IgD-negative memory B cell (primary cell): ENCODE data around the gene FBXL15. TPM values are rescaled to one million over a fixed set of nuclear protein-coding genes. Genes with fewer than 3 reads are reported as not detected.
A peak's percentile ranks its signal among the peaks of the same experiment; 100 is the strongest.

Source experiments
- H3K27ac Mint-ChIP-seq, 3 donors: one replicate each; pipeline ENCODE4 v1.8.0; 2020 to 2022; ENCODE audit warnings: mild to moderate bottlenecking in 3 of 3, mixed read lengths in 3 of 3, moderate library complexity in 1 of 3
- H3K27me3 Mint-ChIP-seq: one replicate; pipeline ENCODE4 v1.8.0; 2021; ENCODE audit warnings: mixed read lengths
- H3K36me3 Mint-ChIP-seq: one replicate; pipeline ENCODE4 v1.8.0; 2020; ENCODE audit warnings: mild to moderate bottlenecking, mixed read lengths
- H3K4me1 Mint-ChIP-seq, 3 donors: one replicate each; pipeline ENCODE4 v1.8.0; 2020 to 2022; ENCODE audit warnings: mixed read lengths in 3 of 3, mild to moderate bottlenecking in 1 of 3
- H3K4me3 Mint-ChIP-seq, 4 donors: one replicate each; pipeline ENCODE4 v1.8.0; 2020 to 2022; ENCODE audit warnings: mild to moderate bottlenecking in 4 of 4, mixed read lengths in 4 of 4, moderate library complexity in 3 of 4
- H3K9me3 Mint-ChIP-seq, 3 donors: one replicate each; pipeline ENCODE4 v1.8.0; 2020 to 2021; ENCODE audit warnings: mixed read lengths in 3 of 3, mild to moderate bottlenecking in 1 of 3
- polyA plus RNA-seq: library from polyadenylated mRNA; unstranded; fragments of 300-500 nt; fragmentation: Illumina TruSeq; gene quantifications from one replicate; pipeline ENCODE4 v1.2.3, GENCODE V29; 2021

Gene FBXL15
- polyA plus RNA-seq, 1 donor from 2014 or later: 40.5 TPM

DNA sequence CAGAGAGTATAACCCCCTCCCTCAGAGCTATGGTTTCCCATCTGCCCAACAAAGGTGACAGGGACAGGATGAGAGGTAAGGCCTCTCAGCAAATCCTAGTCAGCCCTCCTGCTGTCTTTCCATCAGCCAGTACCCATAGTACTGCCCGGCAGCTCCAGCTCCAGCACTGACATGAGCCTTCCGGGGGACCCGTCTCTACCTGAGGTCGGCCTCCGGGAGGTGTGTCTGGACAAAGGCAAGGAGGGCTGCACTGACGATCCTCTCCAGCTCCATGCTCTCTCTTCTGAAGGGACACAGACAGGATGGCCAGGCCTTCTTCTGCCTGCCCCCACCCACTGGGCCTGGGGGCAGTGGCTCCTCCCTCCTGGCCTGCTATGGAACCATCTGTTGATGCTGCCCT, 4.3 kb downstream of the FBXL15 start:
- Mint-ChIP-seq H3K9me3 (no peaks in the 10 kb centered on the region), H3K36me3 (no peaks in the 10 kb centered on the region), H3K4me3 (peak overlapping the region in 1 of 4 donors; percentile 57), H3K27ac (no peak overlapping the region), H3K4me1 (peaks cover 11 to 18% (median 18%) of the 10 kb centered on the region in 3 donors), H3K27me3 (peaks cover 5% of the 10 kb centered on the region)

DNA sequence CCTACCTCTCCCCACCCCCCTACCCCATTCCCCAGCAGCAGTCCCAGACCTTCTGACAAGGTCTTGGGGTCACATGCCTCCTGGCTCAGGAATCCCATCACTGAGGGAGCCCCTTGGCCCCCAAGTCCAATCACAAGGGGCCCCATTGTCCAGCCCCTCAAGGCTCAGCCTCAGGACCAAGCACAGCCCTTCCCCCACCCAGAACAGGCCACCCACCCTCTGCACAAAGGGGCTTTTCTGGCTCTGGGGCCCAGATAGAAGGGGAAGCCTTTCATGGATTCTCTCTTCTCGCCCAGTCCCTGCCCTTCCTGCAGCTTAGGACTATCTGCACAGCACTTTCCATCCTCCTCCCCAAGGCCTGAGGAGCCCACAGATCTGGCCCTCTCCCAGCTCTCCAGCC, 4.8 kb downstream of the FBXL15 start:
- Mint-ChIP-seq H3K4me3 (peak overlapping the region in 1 of 4 donors; percentile 56), H3K36me3 (no peaks in the 10 kb centered on the region), H3K4me1 (peaks cover 9 to 15% (median 13%) of the 10 kb centered on the region in 3 donors), H3K27ac (no peak overlapping the region), H3K27me3 (peaks cover 5% of the 10 kb centered on the region), H3K9me3 (no peaks in the 10 kb centered on the region)

GRCh38 chr10:102426803-102427287, 6.2 kb downstream of the FBXL15 start:
- H3K36me3 Mint-ChIP-seq: no peaks in the 10 kb centered on the region
- peak overlapping the region in 2 of 4 donors; percentile 35 to 48 for H3K4me3 Mint-ChIP-seq
- peaks cover 8 to 13% (median 8%) of the 10 kb centered on the region in 3 donors for H3K4me1 Mint-ChIP-seq
- H3K27me3 Mint-ChIP-seq: no peaks in the 10 kb centered on the region
- H3K27ac Mint-ChIP-seq: peak overlapping the region in 1 of 3 donors; percentile 66
- no peaks in the 10 kb centered on the region for H3K9me3 Mint-ChIP-seq

GRCh38 chr10:102429468-102429867, 8.8 kb downstream of the FBXL15 start:
- H3K4me3 Mint-ChIP-seq: peak overlapping the region in 1 of 4 donors; percentile 50
- no peaks in the 10 kb centered on the region for H3K27me3 Mint-ChIP-seq
- H3K27ac Mint-ChIP-seq: no peak overlapping the region
- H3K4me1 Mint-ChIP-seq: peaks cover 13 to 14% (median 14%) of the 10 kb centered on the region in 3 donors
- no peaks in the 10 kb centered on the region for H3K36me3 Mint-ChIP-seq
- H3K9me3 Mint-ChIP-seq: no peaks in the 10 kb centered on the region

GRCh38 chr10:102431452-102432124, 11.0 kb downstream of the FBXL15 start:
- peak overlapping the region; percentile 93 to 98 (median 96) for H3K4me3 Mint-ChIP-seq
- peaks cover 2% of the 10 kb centered on the region for H3K27me3 Mint-ChIP-seq
- H3K36me3 Mint-ChIP-seq: no peaks in the 10 kb centered on the region
- H3K27ac Mint-ChIP-seq: peak overlapping the region in 2 of 3 donors; percentile 69 to 86
- peaks cover 6 to 19% (median 14%) of the 10 kb centered on the region in 3 donors for H3K4me1 Mint-ChIP-seq
- H3K9me3 Mint-ChIP-seq: no peaks in the 10 kb centered on the region

DNA sequence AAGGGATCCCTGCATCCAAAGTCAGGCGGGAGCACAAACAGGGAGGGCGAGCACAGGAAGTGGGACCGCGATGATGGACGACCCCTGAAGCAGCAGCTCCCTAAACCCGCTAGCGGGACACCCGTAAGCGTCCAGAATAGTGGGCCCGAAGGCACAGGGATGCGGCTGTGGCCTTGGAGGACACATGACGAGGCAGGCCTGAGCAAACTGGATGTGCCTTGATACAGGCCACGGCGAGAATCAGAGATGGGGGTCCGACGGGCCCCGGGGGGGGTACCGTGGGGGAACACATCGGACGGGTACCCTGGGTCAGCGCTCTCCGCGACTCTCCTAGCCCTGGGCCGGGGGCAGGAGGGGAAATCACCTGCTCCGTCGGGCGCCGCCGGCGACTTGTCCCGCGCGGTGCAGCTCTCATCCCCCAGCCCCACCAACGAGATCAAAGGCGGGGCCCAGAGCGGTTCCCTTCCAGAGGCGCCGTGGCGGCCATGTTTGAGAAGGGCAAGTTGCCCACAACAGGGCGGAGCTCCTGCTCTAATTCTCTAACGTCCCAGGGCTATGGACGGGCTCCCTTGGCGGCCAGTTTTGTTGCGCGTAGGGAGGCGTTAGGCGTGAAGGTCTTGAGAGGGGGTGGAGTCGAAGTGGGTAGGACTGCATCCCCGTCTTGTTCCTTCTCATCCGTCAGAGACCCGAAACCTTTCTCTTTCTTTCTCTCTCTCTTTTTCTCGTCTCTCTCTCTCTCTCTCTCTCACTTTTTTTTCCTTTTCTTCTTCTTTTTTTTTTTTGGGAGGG, 11.7 kb downstream of the FBXL15 start, which contains the start of gene CUEDC2:
Gene CUEDC2 (minus strand): TSS at position 413 of the 789 bp plus-strand sequence. CDS start 7,386 bp downstream, outside the sequence.
- H3K4me3 Mint-ChIP-seq: peak within 1 kb of the TSS; percentile 93 to 98 (median 96)
- H3K36me3 Mint-ChIP-seq: no peaks in the 10 kb centered on the region
- peaks cover 2% of the 10 kb centered on the region for H3K27me3 Mint-ChIP-seq
- H3K27ac Mint-ChIP-seq: peak within 1 kb of the TSS; percentile 69 to 93 (median 86)
- no peaks in the 10 kb centered on the region for H3K9me3 Mint-ChIP-seq
- H3K4me1 Mint-ChIP-seq: peaks cover 6 to 18% (median 14%) of the 10 kb centered on the region in 3 donors

- H3K4me3 Mint-ChIP-seq: peak overlapping the region; percentile 65 to 98 (median 94)
- H3K27ac Mint-ChIP-seq: peak overlapping the region in 2 of 3 donors; percentile 35 to 86
- H3K36me3 Mint-ChIP-seq: no peaks in the 10 kb centered on the region
- peaks cover 2% of the 10 kb centered on the region for H3K27me3 Mint-ChIP-seq
- peaks cover 6 to 18% (median 14%) of the 10 kb centered on the region in 3 donors for H3K4me1 Mint-ChIP-seq
- no peaks in the 10 kb centered on the region for H3K9me3 Mint-ChIP-seq
Observed at GRCh38 chr10:102433619-102434046, 13.0 kb downstream of the FBXL15 start.

GRCh38 chr10:102434394-102435132, 13.9 kb downstream of the FBXL15 start:
- Mint-ChIP-seq H3K27ac (peak overlapping the region in 2 of 3 donors; percentile 29 to 54), H3K9me3 (no peaks in the 10 kb centered on the region), H3K36me3 (no peaks in the 10 kb centered on the region), H3K4me1 (peaks cover 6 to 18% (median 14%) of the 10 kb centered on the region in 3 donors), H3K27me3 (peaks cover 2% of the 10 kb centered on the region), H3K4me3 (peak overlapping the region in 1 of 4 donors; percentile 40)

- H3K9me3 Mint-ChIP-seq: no peaks in the 10 kb centered on the region
- peaks cover 2% of the 10 kb centered on the region for H3K27me3 Mint-ChIP-seq
- H3K27ac Mint-ChIP-seq: peak overlapping the region in 2 of 3 donors; percentile 29 to 54
- H3K4me3 Mint-ChIP-seq: peak overlapping the region; percentile 25 to 90 (median 55)
- H3K36me3 Mint-ChIP-seq: no peaks in the 10 kb centered on the region
- H3K4me1 Mint-ChIP-seq: peaks cover 6 to 18% (median 14%) of the 10 kb centered on the region in 3 donors
Observed at GRCh38 chr10:102435133-102435497, 14.5 kb downstream of the FBXL15 start.

DNA sequence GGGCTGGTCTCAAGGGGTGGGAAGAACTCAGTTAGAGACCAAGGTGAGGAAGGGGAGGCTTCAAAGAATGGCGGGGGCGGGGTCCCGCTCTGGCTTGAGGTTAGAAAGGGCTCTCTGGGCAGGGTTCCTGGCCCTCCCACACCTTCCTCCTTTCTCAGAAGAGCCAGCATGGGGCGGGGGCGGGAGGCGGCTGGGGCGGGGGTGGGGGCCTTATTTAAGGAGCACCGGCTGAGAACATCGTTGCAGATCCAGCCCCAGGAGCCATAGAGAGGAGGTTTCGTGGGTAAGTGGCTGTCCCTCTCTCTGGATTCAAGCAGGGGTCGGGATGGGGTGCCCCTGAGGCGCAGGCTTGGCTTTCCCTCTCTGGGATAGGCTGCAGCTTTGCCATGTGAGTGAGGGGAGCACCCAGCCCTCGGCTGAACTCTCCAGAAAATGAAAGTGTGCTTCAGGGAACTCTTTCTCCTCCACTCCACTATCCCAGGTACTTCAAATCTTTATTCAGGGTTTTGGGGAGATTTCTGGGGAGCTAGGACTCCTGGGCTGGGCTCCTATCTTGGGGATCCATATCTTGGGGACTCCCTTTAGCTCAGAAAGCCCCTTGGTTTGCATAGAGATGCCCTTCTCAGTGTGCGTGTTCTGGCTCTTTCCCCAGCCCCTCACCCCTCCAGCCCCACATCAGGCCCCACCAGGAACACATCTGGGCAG, 15.0 kb downstream of the FBXL15 start:
- H3K27me3 Mint-ChIP-seq: peaks cover 2% of the 10 kb centered on the region
- no peaks in the 10 kb centered on the region for H3K36me3 Mint-ChIP-seq
- no peaks in the 10 kb centered on the region for H3K9me3 Mint-ChIP-seq
- H3K4me3 Mint-ChIP-seq: peak overlapping the region; percentile 25 to 90 (median 55)
- peaks cover 6 to 18% (median 14%) of the 10 kb centered on the region in 3 donors for H3K4me1 Mint-ChIP-seq
- H3K27ac Mint-ChIP-seq: no peak overlapping the region

- Mint-ChIP-seq H3K4me3 (peak overlapping the region in 3 of 4 donors; percentile 4 to 88 (median 44)), H3K27ac (no peak overlapping the region), H3K36me3 (no peaks in the 10 kb centered on the region), H3K27me3 (peaks cover 2% of the 10 kb centered on the region), H3K9me3 (no peaks in the 10 kb centered on the region), H3K4me1 (peaks cover 6 to 18% (median 14%) of the 10 kb centered on the region in 3 donors)
Observed at GRCh38 chr10:102436312-102436711, 15.7 kb downstream of the FBXL15 start.

DNA sequence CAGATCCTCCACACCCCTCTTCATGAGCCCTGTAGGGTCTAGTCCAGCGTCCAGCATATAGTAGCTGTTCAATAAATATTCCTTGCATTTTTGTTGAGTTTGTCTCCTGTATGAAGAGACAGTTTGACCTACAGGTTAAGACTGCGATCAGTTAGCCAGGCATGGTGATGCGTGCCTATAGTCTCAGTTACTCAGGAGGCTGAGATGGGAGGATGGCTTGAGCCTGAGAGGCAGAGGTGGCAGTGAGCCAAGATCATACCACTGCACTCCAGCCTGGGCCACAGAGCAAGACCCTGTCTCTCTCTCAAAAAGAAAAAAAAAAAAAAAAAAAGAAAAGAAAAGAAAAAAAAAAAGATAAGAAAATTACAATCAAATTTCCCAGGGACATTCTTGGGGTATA, 16.9 kb downstream of the FBXL15 start:
- Mint-ChIP-seq H3K36me3 (no peaks in the 10 kb centered on the region), H3K4me1 (peaks cover 3 to 11% (median 10%) of the 10 kb centered on the region in 3 donors), H3K27ac (no peak overlapping the region), H3K4me3 (peak overlapping the region in 1 of 4 donors; percentile 2), H3K9me3 (no peaks in the 10 kb centered on the region), H3K27me3 (peaks cover 2% of the 10 kb centered on the region)

- Mint-ChIP-seq H3K9me3 (no peaks in the 10 kb centered on the region), H3K4me3 (no peak overlapping the region), H3K27me3 (peaks cover 2% of the 10 kb centered on the region), H3K4me1 (peaks cover 0 to 9% (median 6%) of the 10 kb centered on the region in 3 donors), H3K36me3 (no peaks in the 10 kb centered on the region), H3K27ac (no peak overlapping the region)
Observed at GRCh38 chr10:102438374-102438773, 17.7 kb downstream of the FBXL15 start.

GRCh38 chr10:102444851-102445250, 24.2 kb downstream of the FBXL15 start:
- Mint-ChIP-seq H3K4me3 (no peak overlapping the region), H3K4me1 (peaks cover 4 to 8% (median 6%) of the 10 kb centered on the region in 3 donors), H3K36me3 (no peaks in the 10 kb centered on the region), H3K27me3 (no peaks in the 10 kb centered on the region), H3K9me3 (no peaks in the 10 kb centered on the region), H3K27ac (no peak overlapping the region)
